Stomach smooth muscle (tissue), 2 donors: Measurements from ENCODE around the gene KIF1B.
"Not testable (repeated sequence)": the region's sequence is repeated elsewhere in the genome, so short reads cannot be mapped to it uniquely, and the experiment has no call there.

ENCODE experiments used
- H3K27ac ChIP-seq: one replicate; pipeline ENCODE4 v1.7.0; 2013; ENCODE audit warnings: mild to moderate bottlenecking, low read length, inconsistent platforms
- H3K27me3 ChIP-seq, 2 donors: one replicate each; pipeline ENCODE4 v1.7.0; 2013; ENCODE audit warnings: low read length in 2 of 2; ENCODE audit not compliant: insufficient read depth in 2 of 2, control insufficient read depth in 1 of 2
- H3K36me3 ChIP-seq, 2 donors: one replicate each; pipeline ENCODE4 v1.7.0; 2013; ENCODE audit warnings: low read length in 2 of 2; ENCODE audit not compliant: control insufficient read depth in 2 of 2, insufficient read depth in 2 of 2
- H3K4me1 ChIP-seq: one replicate; pipeline ENCODE4 v1.7.0; 2013; ENCODE audit warnings: low read length; ENCODE audit not compliant: control insufficient read depth, insufficient read depth
- H3K4me3 ChIP-seq, 2 donors: one replicate each; pipeline ENCODE4 v1.7.0; 2013; ENCODE audit warnings: low read length in 2 of 2
- H3K9ac ChIP-seq, 2 donors: one replicate each; pipeline ENCODE4 v1.7.0; 2013; ENCODE audit warnings: low read length in 2 of 2, mild to moderate bottlenecking in 1 of 2
- H3K9me3 ChIP-seq, 2 donors: one replicate each; pipeline ENCODE4 v1.7.0; 2013; ENCODE audit warnings: low read length in 2 of 2; ENCODE audit not compliant: control insufficient read depth in 2 of 2
- donor health status: healthy.
- donor health status: Pancreatic carcinoma.

KIF1B gene

GRCh38 chr1:10399444-10399941 is 189.1 kb downstream of the KIF1B start:
- Histone ChIP-seq H3K27ac (peak overlapping the region; percentile 67), H3K9me3 (no peaks in the 10 kb centered on the region), H3K36me3 (peaks cover 9 to 15% of the 10 kb centered on the region in 2 donors), H3K9ac (peak overlapping the region; percentile 60 to 76), H3K4me3 (peak overlapping the region; percentile 83 to 96), H3K27me3 (no peaks in the 10 kb centered on the region), H3K4me1 (peaks cover 16% of the 10 kb centered on the region)

GRCh38 chr1:10400013-10400412 is 189.6 kb downstream of the KIF1B start:
- H3K9me3 ChIP-seq: no peaks in the 10 kb centered on the region
- H3K27me3 ChIP-seq: no peaks in the 10 kb centered on the region
- peak overlapping the region; percentile 13 to 76 for H3K9ac ChIP-seq
- H3K27ac ChIP-seq: no peak overlapping the region
- H3K4me3 ChIP-seq: peak overlapping the region; percentile 83 to 96
- H3K4me1 ChIP-seq: peaks cover 16% of the 10 kb centered on the region
- H3K36me3 ChIP-seq: peaks cover 12 to 18% of the 10 kb centered on the region in 2 donors

DNA sequence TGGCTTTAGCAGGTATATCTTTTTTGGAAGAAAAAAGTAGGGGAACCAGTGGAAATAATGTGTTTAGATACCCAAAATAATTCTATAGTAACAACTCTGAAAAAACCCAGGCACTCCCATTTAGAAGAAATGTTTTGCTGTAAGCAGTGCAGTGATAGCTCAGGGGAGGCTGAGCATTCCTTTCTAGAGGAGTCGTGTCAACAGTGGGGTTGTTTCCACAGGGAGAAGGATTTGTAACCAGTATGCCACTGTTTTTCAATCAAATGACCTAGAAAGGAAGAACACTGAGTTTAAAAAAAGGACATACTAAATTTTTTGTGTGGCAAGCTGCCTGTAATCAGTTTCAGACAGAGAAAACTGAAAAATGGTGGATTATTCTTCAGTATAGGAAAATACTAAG is 190.9 kb downstream of the KIF1B start:
- Histone ChIP-seq H3K27me3 (no peaks in the 10 kb centered on the region), H3K9me3 (no peaks in the 10 kb centered on the region), H3K27ac (no peak overlapping the region), H3K9ac (peak overlapping the region in 1 of 2 donors; percentile 22), H3K36me3 (peaks cover 12 to 24% of the 10 kb centered on the region in 2 donors), H3K4me1 (peaks cover 16% of the 10 kb centered on the region), H3K4me3 (no peak overlapping the region)

DNA sequence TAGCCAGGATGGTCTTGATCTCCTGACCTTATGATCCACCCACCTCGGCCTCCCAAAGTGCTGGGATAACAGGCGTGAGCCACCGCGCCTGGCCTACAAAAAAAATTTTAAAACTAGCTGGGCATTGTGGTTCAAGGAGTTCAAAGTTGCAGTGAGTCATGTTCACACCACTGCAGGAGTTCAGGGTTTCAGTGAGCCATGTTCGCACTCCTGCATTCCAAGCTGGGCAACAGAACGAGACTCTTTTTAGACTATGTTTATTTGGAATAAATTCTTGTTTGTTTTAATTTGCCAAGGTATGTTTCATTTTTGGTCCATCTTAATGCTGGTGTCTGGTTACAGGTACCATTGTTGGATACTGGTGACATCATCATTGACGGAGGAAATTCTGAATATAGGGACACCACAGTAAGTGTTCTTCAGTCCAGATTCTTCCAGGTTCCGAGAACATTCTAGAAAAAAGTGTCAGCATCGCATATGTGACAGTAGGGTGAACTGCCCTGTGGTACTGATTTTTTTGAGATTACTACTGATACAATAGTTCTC is 192.4 kb downstream of the KIF1B start:
- Histone ChIP-seq H3K9me3 (no peaks in the 10 kb centered on the region), H3K4me1 (peaks cover 16% of the 10 kb centered on the region), H3K4me3 (no peak overlapping the region), H3K9ac (no peak overlapping the region), H3K27me3 (no peaks in the 10 kb centered on the region), H3K36me3 (peaks cover 17 to 38% of the 10 kb centered on the region in 2 donors), H3K27ac (no peak overlapping the region)

GRCh38 chr1:10407201-10407600 is 196.8 kb downstream of the KIF1B start:
- no peaks in the 10 kb centered on the region for H3K27me3 ChIP-seq
- no peak overlapping the region for H3K27ac ChIP-seq
- H3K36me3 ChIP-seq: peaks cover 49 to 71% of the 10 kb centered on the region in 2 donors
- no peaks in the 10 kb centered on the region for H3K9me3 ChIP-seq
- H3K4me3 ChIP-seq: no peak overlapping the region
- no peak overlapping the region for H3K9ac ChIP-seq
- H3K4me1 ChIP-seq: no peaks in the 10 kb centered on the region

DNA sequence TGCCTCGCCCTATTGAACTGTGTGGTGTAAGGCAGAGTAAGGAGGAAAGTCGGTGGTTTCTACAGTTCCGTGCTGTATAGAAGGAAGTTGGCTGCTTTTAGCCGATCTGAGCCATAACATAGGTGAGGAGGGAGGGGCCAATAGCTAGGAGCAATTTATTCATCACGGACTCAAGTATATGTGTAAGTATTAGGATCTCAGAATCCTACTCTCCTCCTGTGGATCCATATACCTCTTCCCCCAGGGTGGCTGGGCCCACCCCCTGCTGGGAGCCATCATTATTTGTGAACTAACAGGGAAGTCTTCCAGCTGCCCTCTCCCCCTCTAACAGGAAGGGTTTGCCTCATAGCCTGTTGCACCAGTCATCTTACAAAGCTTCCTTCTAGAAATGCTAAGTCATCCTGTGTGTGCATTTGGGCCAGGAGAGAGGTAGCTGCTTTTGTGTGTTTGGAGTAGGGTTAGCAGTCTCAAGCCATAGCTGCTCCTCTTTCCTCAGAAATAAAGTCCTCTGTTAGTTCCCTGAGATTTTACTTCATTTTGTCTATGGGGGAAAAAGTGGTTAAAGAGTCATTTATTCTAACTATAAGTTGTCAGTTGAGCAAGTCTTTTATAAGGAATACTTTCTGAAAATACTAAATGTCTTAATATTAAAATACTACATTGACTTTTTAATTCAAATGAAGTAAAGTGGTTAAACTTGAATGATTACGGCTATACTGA is 205.0 kb downstream of the KIF1B start:
- H3K27ac ChIP-seq: no peak overlapping the region
- H3K9ac ChIP-seq: peak overlapping the region in 1 of 2 donors; percentile 29
- no peak overlapping the region for H3K4me3 ChIP-seq
- no peaks in the 10 kb centered on the region for H3K4me1 ChIP-seq
- H3K9me3 ChIP-seq: no peaks in the 10 kb centered on the region
- H3K27me3 ChIP-seq: no peaks in the 10 kb centered on the region
- peaks cover 39 to 54% of the 10 kb centered on the region in 2 donors for H3K36me3 ChIP-seq

DNA sequence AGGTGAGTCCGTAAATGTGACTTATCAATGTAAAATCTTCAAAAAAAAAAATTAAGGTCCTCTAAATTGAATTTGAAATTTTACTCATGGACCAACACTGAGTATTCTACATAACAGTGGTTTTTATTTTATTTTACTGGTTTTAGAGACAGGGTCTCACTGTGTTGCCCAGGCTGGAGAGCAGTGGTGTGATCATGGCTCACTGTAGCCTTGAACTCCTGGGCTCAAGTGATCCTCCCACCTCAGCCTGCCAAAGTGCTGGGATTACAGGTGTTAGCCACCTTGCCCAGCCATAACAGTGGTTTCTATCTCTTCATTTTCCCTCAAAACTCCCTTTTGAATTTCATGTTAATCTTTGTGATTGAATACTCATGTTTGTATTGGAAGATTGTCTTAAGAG is 205.6 kb downstream of the KIF1B start:
- not testable (repeated sequence) for H3K9me3 ChIP-seq, H3K4me1 ChIP-seq, H3K27ac ChIP-seq, H3K27me3 ChIP-seq, H3K9ac ChIP-seq, H3K4me3 ChIP-seq
- H3K36me3 ChIP-seq: peaks cover 38 to 54% of the 10 kb centered on the region in 2 donors

- H3K4me1 ChIP-seq, H3K27ac ChIP-seq, H3K27me3 ChIP-seq, H3K9ac ChIP-seq, H3K4me3 ChIP-seq, H3K9me3 ChIP-seq: not testable (repeated sequence)
- H3K36me3 ChIP-seq: peaks cover 19 to 32% of the 10 kb centered on the region in 2 donors
Observed at GRCh38 chr1:10418741-10419140, 208.4 kb downstream of the KIF1B start.

- Histone ChIP-seq H3K36me3 (peaks cover 19 to 32% of the 10 kb centered on the region in 2 donors), H3K4me1 (peaks cover 3% of the 10 kb centered on the region), H3K9ac (no peak overlapping the region), H3K27ac (no peak overlapping the region), H3K9me3 (no peaks in the 10 kb centered on the region), H3K27me3 (no peaks in the 10 kb centered on the region), H3K4me3 (no peak overlapping the region)
Observed at GRCh38 chr1:10419351-10419750, 209.0 kb downstream of the KIF1B start.

- H3K4me1 ChIP-seq: peaks cover 4% of the 10 kb centered on the region
- no peak overlapping the region for H3K27ac ChIP-seq
- H3K27me3 ChIP-seq: no peaks in the 10 kb centered on the region
- peaks cover 19 to 23% of the 10 kb centered on the region in 2 donors for H3K36me3 ChIP-seq
- H3K4me3 ChIP-seq: no peak overlapping the region
- no peaks in the 10 kb centered on the region for H3K9me3 ChIP-seq
- H3K9ac ChIP-seq: no peak overlapping the region
Observed at GRCh38 chr1:10421637-10422036, 211.3 kb downstream of the KIF1B start.

DNA sequence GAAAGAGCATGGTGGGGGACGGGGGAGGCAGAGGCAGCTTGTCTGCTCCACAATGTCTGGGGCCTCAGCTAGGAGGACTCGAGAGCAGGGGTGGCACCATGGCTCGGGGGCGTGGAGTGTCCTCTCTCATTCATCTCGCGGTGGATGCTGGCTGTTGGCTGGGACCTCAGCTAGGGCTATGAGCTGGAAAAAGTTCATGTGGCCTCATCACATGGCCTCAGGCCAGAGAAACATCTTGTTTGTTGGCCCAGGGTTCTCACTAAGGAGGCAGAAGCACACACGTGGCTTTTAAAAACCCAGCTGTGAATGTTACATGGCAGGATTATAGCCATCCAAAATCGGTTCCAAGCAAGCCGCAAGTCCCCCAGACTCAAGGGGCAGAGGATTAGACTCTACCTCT is 213.7 kb downstream of the KIF1B start:
- Histone ChIP-seq H3K27me3 (no peaks in the 10 kb centered on the region), H3K4me1 (peaks cover 6% of the 10 kb centered on the region), H3K4me3 (no peak overlapping the region), H3K9me3 (no peaks in the 10 kb centered on the region), H3K27ac (no peak overlapping the region), H3K9ac (no peak overlapping the region), H3K36me3 (peaks cover 7 to 14% of the 10 kb centered on the region in 2 donors)
